Transverse colon (tissue), 3 donors: ENCODE measurements around the gene CD40.

ENCODE experiments used
- POLR2A ChIP-seq: fragments of 450-650 bp; IDR thresholded peaks from one replicate; pipeline ENCODE4 v1.6.1; 2016; ENCODE audit warnings: antibody characterized with exemption, mild to moderate bottlenecking, moderate library complexity
- POLR2AphosphoS5 ChIP-seq, 3 donors: sonication (generic); formaldehyde crosslinking; IDR thresholded peaks; one replicate each; pipeline ENCODE4 v1.6.1; 2016; ENCODE audit warnings: antibody characterized with exemption in 3 of 3

DNA sequence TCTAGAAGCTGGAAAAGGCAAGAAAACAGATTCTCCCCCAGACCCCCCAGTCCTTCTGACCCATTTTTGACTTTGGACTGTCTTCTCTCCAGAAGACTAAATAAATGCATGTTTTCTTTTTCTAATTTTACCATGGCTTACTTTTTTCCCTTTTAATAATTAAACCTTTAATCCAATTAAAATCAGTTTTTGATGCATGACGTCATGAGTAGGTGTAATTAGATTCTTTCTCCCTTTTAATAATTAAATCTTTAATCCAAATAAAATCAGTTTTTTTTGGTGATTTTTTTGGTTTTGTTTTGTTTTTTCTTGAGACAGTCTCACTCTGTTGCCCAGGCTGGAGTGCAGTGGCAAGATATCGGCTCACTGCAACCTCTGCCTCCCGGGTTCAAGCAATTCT lies 15.2 kb upstream of the CD40 start:
- no peak for TF ChIP-seq POLR2AphosphoS5 (IDR thresholded peaks at IDR 0.05)
- no peak for TF ChIP-seq POLR2A
